Choroid plexus epithelial cell (primary cell): Measurements from ENCODE around the gene PHC1.
"Not testable (repeated sequence)": the region's sequence is repeated elsewhere in the genome, so short reads cannot be mapped to it uniquely, and the experiment has no call there.

ENCODE experiments used
- DNase-seq: peaks from one replicate; pipeline ENCODE4 v3.0.0-alpha.2; 2010; ENCODE audit warnings: low read depth
- H3K4me3 ChIP-seq: 2 replicates; pipeline ENCODE4 v1.5.1; 2011; ENCODE audit warnings: low read depth, mild to moderate bottlenecking, control low read depth, low read length, moderate library complexity
- TF ChIP-seq, protein P1 (sequence below): conservative IDR thresholded peaks from 2 replicates; pipeline ENCODE4 v1.5.1; 2011; ENCODE audit warnings: low read depth, mild to moderate bottlenecking, control low read depth, inconsistent platforms, low read length, moderate library complexity

PHC1 gene

DNA sequence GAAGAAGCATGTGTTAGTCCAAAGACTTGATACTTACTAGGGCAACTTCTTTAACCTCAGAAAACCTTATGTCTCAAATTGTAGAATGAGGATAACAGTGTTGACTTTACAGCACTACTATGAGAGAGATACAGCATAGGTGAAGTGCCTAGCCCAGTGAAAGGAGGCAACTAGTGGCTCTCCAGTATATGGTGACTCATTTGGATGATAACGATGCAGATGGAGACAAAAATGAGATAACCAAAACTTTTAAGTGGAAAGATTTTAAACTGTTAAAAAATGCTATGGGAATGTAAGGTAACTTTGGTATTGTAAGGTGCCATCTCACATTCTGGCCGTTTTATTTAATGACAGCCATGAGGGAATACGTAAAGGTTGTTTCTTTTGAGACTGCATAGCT, 2.7 kb downstream of the PHC1 start:
- no peak for DNase-seq
- TF ChIP-seq, protein P1, sequence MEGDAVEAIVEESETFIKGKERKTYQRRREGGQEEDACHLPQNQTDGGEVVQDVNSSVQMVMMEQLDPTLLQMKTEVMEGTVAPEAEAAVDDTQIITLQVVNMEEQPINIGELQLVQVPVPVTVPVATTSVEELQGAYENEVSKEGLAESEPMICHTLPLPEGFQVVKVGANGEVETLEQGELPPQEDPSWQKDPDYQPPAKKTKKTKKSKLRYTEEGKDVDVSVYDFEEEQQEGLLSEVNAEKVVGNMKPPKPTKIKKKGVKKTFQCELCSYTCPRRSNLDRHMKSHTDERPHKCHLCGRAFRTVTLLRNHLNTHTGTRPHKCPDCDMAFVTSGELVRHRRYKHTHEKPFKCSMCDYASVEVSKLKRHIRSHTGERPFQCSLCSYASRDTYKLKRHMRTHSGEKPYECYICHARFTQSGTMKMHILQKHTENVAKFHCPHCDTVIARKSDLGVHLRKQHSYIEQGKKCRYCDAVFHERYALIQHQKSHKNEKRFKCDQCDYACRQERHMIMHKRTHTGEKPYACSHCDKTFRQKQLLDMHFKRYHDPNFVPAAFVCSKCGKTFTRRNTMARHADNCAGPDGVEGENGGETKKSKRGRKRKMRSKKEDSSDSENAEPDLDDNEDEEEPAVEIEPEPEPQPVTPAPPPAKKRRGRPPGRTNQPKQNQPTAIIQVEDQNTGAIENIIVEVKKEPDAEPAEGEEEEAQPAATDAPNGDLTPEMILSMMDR = no peak
- H3K4me3 ChIP-seq = no peak overlapping the region

DNA sequence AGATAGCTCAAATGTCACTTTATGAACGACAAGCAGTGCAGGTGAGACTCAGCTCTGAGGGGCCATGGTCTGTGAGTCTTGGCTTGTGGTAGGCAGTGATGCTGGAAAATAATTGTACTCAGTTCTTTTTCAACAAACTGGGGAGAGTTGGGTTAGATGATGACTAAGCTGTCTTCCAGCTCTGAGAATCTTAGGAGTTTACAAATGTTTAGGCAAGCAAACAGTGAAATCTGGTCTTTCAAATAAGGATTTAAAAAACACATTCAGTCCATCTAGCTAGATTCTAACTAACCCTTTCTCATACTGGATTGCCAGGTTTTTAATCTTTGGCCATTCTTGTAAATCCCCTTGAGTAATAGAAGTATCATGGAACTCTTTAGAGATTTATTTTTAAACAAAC, 3.4 kb downstream of the PHC1 start:
- no peak overlapping the region for H3K4me3 ChIP-seq
- TF ChIP-seq, protein P1 = no peak
- DNase-seq = peak; percentile 14

DNA sequence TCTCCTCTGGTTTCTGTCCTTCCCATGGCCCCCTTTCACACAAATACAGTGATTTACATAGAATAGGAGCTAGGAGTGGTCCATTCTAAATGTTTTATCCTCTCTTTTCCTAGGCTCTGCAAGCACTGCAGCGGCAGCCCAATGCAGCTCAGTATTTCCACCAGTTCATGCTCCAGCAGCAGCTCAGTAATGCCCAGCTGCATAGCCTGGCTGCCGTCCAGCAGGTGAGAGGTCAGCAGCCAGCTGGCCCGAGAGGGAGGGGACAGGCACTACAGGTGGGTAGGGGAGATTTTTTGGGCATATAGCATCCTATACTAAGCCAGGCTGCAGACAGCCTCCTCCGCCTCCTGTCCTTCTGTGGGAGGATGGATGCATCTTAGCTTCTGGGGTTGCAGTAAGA, 5.3 kb downstream of the PHC1 start:
- H3K4me3 ChIP-seq, DNase-seq: not testable (repeated sequence)

DNA sequence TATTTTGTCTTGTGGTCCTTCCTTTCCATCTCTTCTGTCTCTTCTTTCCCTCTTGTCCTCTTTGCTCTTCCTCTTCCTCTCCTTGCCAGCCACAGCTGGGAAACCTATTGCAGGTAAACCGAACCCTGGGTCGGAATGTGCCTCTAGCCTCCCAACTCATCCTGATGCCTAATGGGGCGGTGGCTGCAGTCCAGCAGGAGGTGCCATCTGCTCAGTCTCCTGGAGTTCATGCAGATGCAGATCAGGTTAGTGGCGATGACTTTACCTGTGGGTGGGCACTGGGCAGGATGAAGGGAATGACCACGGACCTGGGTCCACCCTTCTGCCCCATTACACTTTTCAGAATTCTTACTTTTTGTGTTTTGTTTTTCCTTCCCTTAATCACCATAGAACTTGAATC, 8.2 kb downstream of the PHC1 start:
- H3K4me3 ChIP-seq = no peak overlapping the region
- TF ChIP-seq, protein P1 = no peak
- no peak for DNase-seq

DNA sequence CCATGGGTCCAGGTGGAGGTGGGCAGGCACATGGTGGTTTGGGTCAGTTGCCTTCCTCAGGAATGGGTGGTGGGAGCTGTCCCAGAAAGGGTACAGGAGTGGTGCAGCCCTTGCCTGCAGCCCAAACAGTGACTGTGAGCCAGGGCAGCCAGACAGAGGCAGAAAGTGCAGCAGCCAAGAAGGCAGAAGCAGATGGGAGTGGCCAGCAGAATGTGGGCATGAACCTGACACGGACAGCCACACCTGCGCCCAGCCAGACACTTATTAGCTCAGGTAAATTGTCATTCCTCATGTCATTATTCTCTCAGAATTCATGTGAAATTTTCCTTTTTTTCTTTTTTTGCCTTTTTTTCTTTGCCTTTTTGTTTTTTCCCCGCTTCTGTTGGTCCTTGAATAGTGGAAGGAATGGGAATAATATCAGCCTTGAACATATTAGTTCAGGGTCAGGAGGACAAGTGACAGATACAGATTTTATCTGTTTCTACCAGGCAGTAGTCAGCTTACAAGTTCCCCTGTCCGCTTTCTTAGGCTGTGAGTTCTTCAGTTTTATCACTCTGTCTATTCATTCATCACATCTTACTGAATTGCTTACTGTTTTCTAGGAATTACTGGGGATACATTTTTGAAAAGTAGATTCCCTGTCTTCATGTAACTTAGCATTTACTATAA, 16.5 kb downstream of the PHC1 start:
- not testable (repeated sequence) for H3K4me3 ChIP-seq

DNA sequence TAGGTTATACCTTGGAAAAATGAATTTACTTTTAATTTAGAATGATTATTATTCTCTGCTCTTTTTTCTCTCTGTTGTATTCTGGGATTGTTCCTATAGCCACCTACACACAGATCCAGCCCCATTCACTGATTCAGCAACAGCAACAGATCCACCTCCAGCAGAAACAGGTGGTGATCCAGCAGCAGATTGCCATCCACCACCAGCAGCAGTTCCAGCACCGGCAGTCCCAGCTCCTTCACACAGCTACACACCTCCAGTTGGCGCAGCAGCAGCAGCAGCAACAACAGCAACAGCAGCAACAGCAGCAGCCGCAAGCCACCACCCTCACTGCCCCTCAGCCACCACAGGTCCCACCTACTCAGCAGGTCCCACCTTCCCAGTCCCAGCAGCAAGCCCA, 18.2 kb downstream of the PHC1 start:
- not testable (repeated sequence) for DNase-seq, H3K4me3 ChIP-seq

More for the DNA sequence above, 16.5 kb downstream of the PHC1 start:
- DNase-seq = not testable (repeated sequence)

DNA sequence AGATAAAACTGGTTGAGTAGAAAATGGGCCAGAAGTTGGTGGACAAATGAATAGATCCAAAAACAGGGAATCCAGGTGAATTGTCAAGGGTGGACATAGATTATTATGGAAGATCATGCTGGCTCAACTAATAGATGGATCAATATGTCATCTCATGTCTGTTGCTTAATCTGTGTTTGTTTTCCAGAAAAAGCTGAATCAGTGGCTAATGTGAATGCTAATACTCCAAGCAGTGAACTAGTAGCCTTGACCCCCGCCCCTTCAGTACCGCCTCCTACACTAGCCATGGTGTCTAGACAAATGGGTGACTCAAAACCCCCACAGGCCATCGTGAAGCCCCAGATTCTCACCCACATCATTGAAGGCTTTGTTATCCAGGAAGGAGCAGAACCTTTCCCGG, 19.8 kb downstream of the PHC1 start:
- DNase-seq, H3K4me3 ChIP-seq: not testable (repeated sequence)

DNA sequence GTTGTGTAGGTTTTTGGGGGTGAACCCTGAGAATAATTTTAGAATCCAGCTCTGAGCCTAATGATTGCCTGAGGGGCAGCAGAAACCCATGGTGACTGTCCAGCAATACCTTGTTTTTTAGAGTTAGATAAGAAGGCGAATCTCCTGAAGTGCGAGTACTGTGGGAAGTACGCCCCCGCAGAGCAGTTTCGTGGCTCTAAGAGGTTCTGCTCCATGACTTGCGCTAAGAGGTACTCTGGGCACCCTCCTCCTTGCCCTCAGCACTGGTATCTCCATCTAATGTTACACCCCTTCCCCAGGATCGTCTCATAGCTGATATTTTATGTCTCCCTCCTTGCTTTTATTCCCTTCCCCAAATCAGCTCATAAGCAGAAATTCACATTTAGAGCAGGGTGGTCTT, 22.4 kb downstream of the PHC1 start:
- H3K4me3 ChIP-seq = no peak overlapping the region
- TF ChIP-seq, protein P1 = no peak
- DNase-seq = no peak

DNA sequence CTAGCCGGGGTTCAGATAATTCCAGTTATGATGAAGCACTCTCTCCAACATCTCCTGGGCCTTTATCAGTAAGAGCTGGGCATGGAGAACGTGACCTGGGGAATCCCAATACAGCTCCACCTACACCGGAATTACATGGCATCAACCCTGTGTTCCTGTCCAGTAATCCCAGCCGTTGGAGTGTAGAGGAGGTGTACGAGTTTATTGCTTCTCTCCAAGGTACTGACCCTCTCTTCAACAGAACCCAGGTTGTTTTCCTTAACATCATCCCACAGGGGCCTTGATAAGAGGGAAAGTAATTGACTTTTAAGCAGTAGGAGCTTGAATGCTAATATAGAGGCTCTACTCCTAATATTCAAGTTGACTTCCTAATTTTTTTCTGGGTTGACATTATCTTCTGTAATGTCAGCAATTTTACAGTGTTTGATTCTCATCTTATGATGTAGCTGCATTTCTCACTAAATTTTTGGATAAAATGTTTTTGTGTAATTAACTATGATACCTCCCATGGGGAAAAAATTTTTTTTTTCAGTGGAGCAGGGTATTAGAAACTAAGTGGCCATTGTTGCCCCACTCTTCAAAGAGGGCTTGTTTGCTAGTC, 23.6 kb downstream of the PHC1 start:
- not testable (repeated sequence) for H3K4me3 ChIP-seq, DNase-seq
